ENCODE measurements around the gene PARVA. TPM values are rescaled to one million over a fixed set of nuclear protein-coding genes. Genes with fewer than 3 reads are reported as not detected.

Gene PARVA
- total RNA-seq, 1 donor from 2014 or later = 106 TPM

- Histone ChIP-seq H2AFZ (ENCODE audit: low read depth, low read length) (no peak overlapping the region), H4K20me1 (ENCODE audit: insufficient read depth, low read length) (peaks cover 45% of the 10 kb centered on the region), H3K4me1 (ENCODE audit: insufficient read depth, low read length) (peaks cover 12% of the 10 kb centered on the region), H3K9ac (ENCODE audit: low read length) (no peak overlapping the region), H3K4me2 (ENCODE audit: low read length) (no peak overlapping the region), H3K4me3 (ENCODE audit: insufficient read depth, low read depth, low read length) (no peak overlapping the region), H3K27me3 (ENCODE audit: insufficient read depth, low read length) (no peaks in the 10 kb centered on the region), H3K36me3 (ENCODE audit: insufficient read depth, low read length) (no peaks in the 10 kb centered on the region), H3K9me3 (ENCODE audit: insufficient read depth, low read depth, low read length) (no peaks in the 10 kb centered on the region), H3K79me2 (ENCODE audit: insufficient read depth, low read length) (peaks cover 98% of the 10 kb centered on the region), H3K27ac (ENCODE audit: low read depth, low read length) (no peak overlapping the region)
- DNase-seq (ENCODE audit: low read depth) = no peak
- peak overlapping the region; percentile 24 for H3K4me3 Mint-ChIP-seq (ENCODE audit: unreplicated experiment)
- H3K9me3 Mint-ChIP-seq (ENCODE audit: unreplicated experiment) = no peaks in the 10 kb centered on the region
- H3K4me1 Mint-ChIP-seq (ENCODE audit: low read depth, unreplicated experiment) = peaks cover 22% of the 10 kb centered on the region
- TF ChIP-seq CTCF (IDR thresholded peaks at IDR 0.05; ENCODE audit: insufficient read depth, low read depth, low read length) = no peak
- TF ChIP-seq EZH2 (IDR thresholded peaks at IDR 0.05; ENCODE audit: insufficient read depth, low read length) = no peak
- H3K27ac Mint-ChIP-seq (ENCODE audit: unreplicated experiment) = no peak overlapping the region
- peaks cover 5% of the 10 kb centered on the region for H3K36me3 Mint-ChIP-seq (ENCODE audit: low read depth, unreplicated experiment)
- no peaks in the 10 kb centered on the region for H3K27me3 Mint-ChIP-seq (ENCODE audit: low read depth, unreplicated experiment)
- peak; percentile 41 for FAIRE-seq
These were observed 43.3 kb downstream of the PARVA start for GRCh38 chr11:12420706-12421105.

DNA sequence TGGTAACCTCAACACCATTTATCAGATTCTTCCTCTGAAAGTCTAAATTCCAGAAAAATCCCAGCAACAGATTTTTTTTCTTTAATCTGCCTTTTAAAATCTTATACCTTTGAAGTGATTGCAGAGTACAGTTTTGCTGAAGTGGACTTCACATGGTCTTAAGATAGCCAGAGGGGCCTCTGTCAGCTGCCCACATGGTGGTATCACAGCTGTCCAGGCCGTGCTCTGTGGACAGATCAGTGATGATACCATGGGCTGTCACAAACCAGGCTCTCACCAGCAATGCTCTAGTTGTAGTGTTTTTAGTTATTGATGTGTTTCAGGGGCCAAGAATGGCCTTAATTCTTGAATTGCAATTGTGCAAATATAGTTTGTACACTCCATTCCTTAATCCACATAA lies 44.0 kb downstream of the PARVA start:
- no peak overlapping the region for H3K4me3 Mint-ChIP-seq (ENCODE audit: unreplicated experiment)
- H3K9me3 ChIP-seq (ENCODE audit: insufficient read depth, low read depth, low read length) = no peaks in the 10 kb centered on the region
- H3K27ac ChIP-seq (ENCODE audit: low read depth, low read length) = no peak overlapping the region
- peaks cover 8% of the 10 kb centered on the region for H3K36me3 Mint-ChIP-seq (ENCODE audit: low read depth, unreplicated experiment)
- DNase-seq (ENCODE audit: low read depth) (no peak), FAIRE-seq (no peak)
- peaks cover 42% of the 10 kb centered on the region for H4K20me1 ChIP-seq (ENCODE audit: insufficient read depth, low read length)
- H3K4me1 Mint-ChIP-seq (ENCODE audit: low read depth, unreplicated experiment) = peaks cover 22% of the 10 kb centered on the region
- H3K9ac ChIP-seq (ENCODE audit: low read length) = no peak overlapping the region
- H3K27ac Mint-ChIP-seq (ENCODE audit: unreplicated experiment) = no peak overlapping the region
- peaks cover 98% of the 10 kb centered on the region for H3K79me2 ChIP-seq (ENCODE audit: insufficient read depth, low read length)
- H3K4me1 ChIP-seq (ENCODE audit: insufficient read depth, low read length) = peaks cover 12% of the 10 kb centered on the region
- H3K4me2 ChIP-seq (ENCODE audit: low read length) = no peak overlapping the region
- H3K9me3 Mint-ChIP-seq (ENCODE audit: unreplicated experiment) = no peaks in the 10 kb centered on the region
- H3K27me3 ChIP-seq (ENCODE audit: insufficient read depth, low read length) = no peaks in the 10 kb centered on the region
- H3K27me3 Mint-ChIP-seq (ENCODE audit: low read depth, unreplicated experiment) = no peaks in the 10 kb centered on the region
- no peaks in the 10 kb centered on the region for H3K36me3 ChIP-seq (ENCODE audit: insufficient read depth, low read length)
- TF ChIP-seq EZH2 (IDR thresholded peaks at IDR 0.05; ENCODE audit: insufficient read depth, low read length) (no peak), CTCF (IDR thresholded peaks at IDR 0.05; ENCODE audit: insufficient read depth, low read depth, low read length) (no peak)
- H3K4me3 ChIP-seq (ENCODE audit: insufficient read depth, low read depth, low read length) = no peak overlapping the region
- no peak overlapping the region for H2AFZ ChIP-seq (ENCODE audit: low read depth, low read length)

- H3K36me3 Mint-ChIP-seq (ENCODE audit: low read depth, unreplicated experiment) = peaks cover 6% of the 10 kb centered on the region
- no peak for DNase-seq (ENCODE audit: low read depth)
- no peak overlapping the region for H3K9ac ChIP-seq (ENCODE audit: low read length)
These were observed 48.8 kb downstream of the PARVA start for GRCh38 chr11:12426176-12426575.

More at GRCh38 chr11:12426176-12426575, 48.8 kb downstream of the PARVA start:
- Histone ChIP-seq H3K27ac (ENCODE audit: low read depth, low read length) (no peak overlapping the region), H3K79me2 (ENCODE audit: insufficient read depth, low read length) (peaks cover 97% of the 10 kb centered on the region), H3K4me3 (ENCODE audit: insufficient read depth, low read depth, low read length) (no peak overlapping the region), H2AFZ (ENCODE audit: low read depth, low read length) (no peak overlapping the region), H3K9me3 (ENCODE audit: insufficient read depth, low read depth, low read length) (no peaks in the 10 kb centered on the region), H4K20me1 (ENCODE audit: insufficient read depth, low read length) (peaks cover 39% of the 10 kb centered on the region), H3K27me3 (ENCODE audit: insufficient read depth, low read length) (no peaks in the 10 kb centered on the region), H3K4me2 (ENCODE audit: low read length) (no peak overlapping the region), H3K4me1 (ENCODE audit: insufficient read depth, low read length) (peaks cover 16% of the 10 kb centered on the region), H3K36me3 (ENCODE audit: insufficient read depth, low read length) (no peaks in the 10 kb centered on the region)
- Mint-ChIP-seq H3K27me3 (ENCODE audit: low read depth, unreplicated experiment) (no peaks in the 10 kb centered on the region), H3K27ac (ENCODE audit: unreplicated experiment) (no peak overlapping the region), H3K4me3 (ENCODE audit: unreplicated experiment) (no peak overlapping the region), H3K9me3 (ENCODE audit: unreplicated experiment) (no peaks in the 10 kb centered on the region), H3K4me1 (ENCODE audit: low read depth, unreplicated experiment) (peaks cover 13% of the 10 kb centered on the region)
- TF ChIP-seq CTCF (IDR thresholded peaks at IDR 0.05; ENCODE audit: insufficient read depth, low read depth, low read length) (no peak), EZH2 (IDR thresholded peaks at IDR 0.05; ENCODE audit: insufficient read depth, low read length) (no peak)
- no peak for FAIRE-seq

Data from astrocyte (in vitro differentiated cells and primary cell).